Tibial nerve (tissue), 3 donors: ENCODE measurements around the gene NOL4.

Source experiments
- POLR2A ChIP-seq, 2 donors: fragments of 450-650 bp; IDR thresholded peaks; one replicate each; pipeline ENCODE4 v1.6.1; 2017; ENCODE audit warnings: antibody characterized with exemption in 2 of 2, mild to moderate bottlenecking in 2 of 2, moderate library complexity in 2 of 2
- TF ChIP-seq, protein P1 (sequence below), 5 experiments: fragments of 200-600 bp in 3 of 5; fragments of 450-650 bp in 2 of 5; sonication (generic) in 3 of 5; IDR thresholded peaks; one replicate each; pipeline ENCODE4 v1.5.1; 2016 to 2019; ENCODE audit warnings: antibody characterized with exemption in 5 of 5, mild to moderate bottlenecking in 3 of 5, moderate library complexity in 2 of 5

- TF ChIP-seq, protein P1, sequence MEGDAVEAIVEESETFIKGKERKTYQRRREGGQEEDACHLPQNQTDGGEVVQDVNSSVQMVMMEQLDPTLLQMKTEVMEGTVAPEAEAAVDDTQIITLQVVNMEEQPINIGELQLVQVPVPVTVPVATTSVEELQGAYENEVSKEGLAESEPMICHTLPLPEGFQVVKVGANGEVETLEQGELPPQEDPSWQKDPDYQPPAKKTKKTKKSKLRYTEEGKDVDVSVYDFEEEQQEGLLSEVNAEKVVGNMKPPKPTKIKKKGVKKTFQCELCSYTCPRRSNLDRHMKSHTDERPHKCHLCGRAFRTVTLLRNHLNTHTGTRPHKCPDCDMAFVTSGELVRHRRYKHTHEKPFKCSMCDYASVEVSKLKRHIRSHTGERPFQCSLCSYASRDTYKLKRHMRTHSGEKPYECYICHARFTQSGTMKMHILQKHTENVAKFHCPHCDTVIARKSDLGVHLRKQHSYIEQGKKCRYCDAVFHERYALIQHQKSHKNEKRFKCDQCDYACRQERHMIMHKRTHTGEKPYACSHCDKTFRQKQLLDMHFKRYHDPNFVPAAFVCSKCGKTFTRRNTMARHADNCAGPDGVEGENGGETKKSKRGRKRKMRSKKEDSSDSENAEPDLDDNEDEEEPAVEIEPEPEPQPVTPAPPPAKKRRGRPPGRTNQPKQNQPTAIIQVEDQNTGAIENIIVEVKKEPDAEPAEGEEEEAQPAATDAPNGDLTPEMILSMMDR (IDR thresholded peaks at IDR 0.05) = no peak
- no peak for TF ChIP-seq POLR2A (IDR thresholded peaks at IDR 0.05)
These were observed 30.5 kb downstream of the NOL4 start for GRCh38 chr18:34194239-34194638.
